ENCODE results near the gene GPR146.

DNA sequence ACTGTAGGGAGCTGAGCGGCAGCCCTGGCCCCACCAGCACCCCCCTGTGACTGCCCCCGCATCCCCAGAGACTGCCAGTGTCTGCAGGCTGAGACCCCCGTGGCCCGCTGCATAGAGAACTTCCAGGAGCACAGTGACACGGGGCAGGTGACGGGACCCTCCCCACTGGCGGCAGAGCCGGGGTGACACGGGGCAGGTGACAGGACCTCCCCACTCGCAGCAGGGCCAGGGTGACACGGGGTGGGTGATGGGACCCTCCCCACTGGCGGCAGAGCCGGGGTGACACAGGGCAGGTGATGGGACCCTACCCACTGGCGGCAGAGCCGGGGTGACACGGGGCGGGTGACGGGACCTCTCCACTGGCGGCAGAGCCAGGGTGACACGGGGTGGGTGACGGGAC, 45.9 kb downstream of the GPR146 start:
- TF ChIP-seq, protein P1, sequence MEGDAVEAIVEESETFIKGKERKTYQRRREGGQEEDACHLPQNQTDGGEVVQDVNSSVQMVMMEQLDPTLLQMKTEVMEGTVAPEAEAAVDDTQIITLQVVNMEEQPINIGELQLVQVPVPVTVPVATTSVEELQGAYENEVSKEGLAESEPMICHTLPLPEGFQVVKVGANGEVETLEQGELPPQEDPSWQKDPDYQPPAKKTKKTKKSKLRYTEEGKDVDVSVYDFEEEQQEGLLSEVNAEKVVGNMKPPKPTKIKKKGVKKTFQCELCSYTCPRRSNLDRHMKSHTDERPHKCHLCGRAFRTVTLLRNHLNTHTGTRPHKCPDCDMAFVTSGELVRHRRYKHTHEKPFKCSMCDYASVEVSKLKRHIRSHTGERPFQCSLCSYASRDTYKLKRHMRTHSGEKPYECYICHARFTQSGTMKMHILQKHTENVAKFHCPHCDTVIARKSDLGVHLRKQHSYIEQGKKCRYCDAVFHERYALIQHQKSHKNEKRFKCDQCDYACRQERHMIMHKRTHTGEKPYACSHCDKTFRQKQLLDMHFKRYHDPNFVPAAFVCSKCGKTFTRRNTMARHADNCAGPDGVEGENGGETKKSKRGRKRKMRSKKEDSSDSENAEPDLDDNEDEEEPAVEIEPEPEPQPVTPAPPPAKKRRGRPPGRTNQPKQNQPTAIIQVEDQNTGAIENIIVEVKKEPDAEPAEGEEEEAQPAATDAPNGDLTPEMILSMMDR (IDR thresholded peaks at IDR 0.05): no peak
- no peak for TF ChIP-seq POLR2A (IDR thresholded peaks at IDR 0.05)
